Measurements from ENCODE around the gene BMX. TPM values are rescaled to one million over a fixed set of nuclear protein-coding genes. Genes with fewer than 3 reads are reported as not detected.
A peak's percentile ranks its signal among the peaks of the same experiment; 100 is the strongest.

BMX gene
- total RNA-seq, 1 experiment from 2014 or later, result not detected

- ChIA-PET CTCF (no interaction called here), POLR2A (ENCODE audit: unreplicated experiment) (interaction anchor here (0.5 kb wide), 1 partner anchor 338 kb away, joined by 3 read pairs; no protein-coding TSS in a partner anchor)
- Histone ChIP-seq H3K4me2 (ENCODE audit: low read length) (no peak overlapping the region), H3K4me1 (ENCODE audit: insufficient read depth, low read length) (peaks cover 27% of the 10 kb centered on the region), H3K4me3 (ENCODE audit: low read length) (no peak overlapping the region), H3K36me3 (ENCODE audit: low read depth, low read length) (no peaks in the 10 kb centered on the region), H3K9me2 (replicated peaks; ENCODE audit: low read length) (no peaks in the 10 kb centered on the region), H2AFZ (ENCODE audit: low read length) (peak overlapping the region; percentile 41; the same call in 1 of the 2 replicates), H3F3A (ENCODE audit: low read length, unreplicated experiment) (no peaks in the 10 kb centered on the region), H3K9me3 (ENCODE audit: low read length) (no peaks in the 10 kb centered on the region), H3K27ac (ENCODE audit: low read length) (no peak overlapping the region), H3K9ac (ENCODE audit: low read length) (no peak overlapping the region), H3K27me3 (ENCODE audit: low read length) (no peaks in the 10 kb centered on the region), H4K20me1 (ENCODE audit: low read length) (no peaks in the 10 kb centered on the region), H3K79me2 (ENCODE audit: low read length) (no peaks in the 10 kb centered on the region)
- no peak for TF ChIP-seq CTCF (conservative IDR thresholded peaks at IDR 0.05; ENCODE audit: low read depth, low read length)
- no peak for TF ChIP-seq EZH2phosphoT487 (IDR thresholded peaks at IDR 0.05; ENCODE audit: borderline replicate concordance, low read length)
- no peak for TF ChIP-seq EZH2 (IDR thresholded peaks at IDR 0.05; ENCODE audit: low read length, unreplicated experiment)
- BruUV-seq (replicated peaks), result no TSS peak
- DNase-seq (no peak), ATAC-seq (no peak)
- intact Hi-C loops (cut with micrococcal nuclease), result no loop called here
Observed at GRCh38 chrX:15601932-15602331, 101.3 kb downstream of the BMX start.

DNA sequence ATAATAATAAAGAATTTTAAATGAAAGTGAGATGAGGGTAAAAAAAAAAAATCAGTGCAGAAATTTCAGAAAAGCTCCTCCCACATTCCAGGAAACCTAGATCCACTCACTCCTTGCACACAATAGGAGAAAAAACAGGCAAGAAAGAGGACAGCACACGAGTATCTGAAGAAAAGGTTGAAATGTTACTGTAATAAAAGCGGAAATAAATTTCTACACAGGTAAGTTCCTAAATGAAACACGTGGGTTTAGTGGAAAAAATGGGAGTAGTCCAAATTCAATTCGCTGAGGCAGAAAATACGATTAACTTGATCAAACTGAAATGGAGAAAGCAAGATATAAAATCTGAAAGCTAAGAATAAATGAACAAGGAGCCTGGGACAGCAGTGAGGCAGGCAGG is 102.2 kb downstream of the BMX start:
- intact Hi-C loops (cut with micrococcal nuclease), result no loop called here
- H3K4me3 ChIP-seq (ENCODE audit: low read length), result no peak overlapping the region
- BruUV-seq (replicated peaks), result no TSS peak
- TF ChIP-seq EZH2phosphoT487 (IDR thresholded peaks at IDR 0.05; ENCODE audit: borderline replicate concordance, low read length) (no peak), EZH2 (IDR thresholded peaks at IDR 0.05; ENCODE audit: low read length, unreplicated experiment) (no peak), CTCF (conservative IDR thresholded peaks at IDR 0.05; ENCODE audit: low read depth, low read length) (no peak)
- ChIA-PET POLR2A (ENCODE audit: unreplicated experiment) (no interaction called here), CTCF (no interaction called here)
- H2AFZ ChIP-seq (ENCODE audit: low read length), result no peak overlapping the region
- no peaks in the 10 kb centered on the region for H4K20me1 ChIP-seq (ENCODE audit: low read length)
- H3K9me2 ChIP-seq (replicated peaks; ENCODE audit: low read length), result no peaks in the 10 kb centered on the region
- H3K9me3 ChIP-seq (ENCODE audit: low read length), result no peaks in the 10 kb centered on the region
- ATAC-seq (no peak), DNase-seq (no peak)
- H3K79me2 ChIP-seq (ENCODE audit: low read length), result no peaks in the 10 kb centered on the region
- no peaks in the 10 kb centered on the region for H3K36me3 ChIP-seq (ENCODE audit: low read depth, low read length)
- no peaks in the 10 kb centered on the region for H3F3A ChIP-seq (ENCODE audit: low read length, unreplicated experiment)
- H3K4me2 ChIP-seq (ENCODE audit: low read length), result no peak overlapping the region
- H3K4me1 ChIP-seq (ENCODE audit: insufficient read depth, low read length), result peaks cover 34% of the 10 kb centered on the region
- no peaks in the 10 kb centered on the region for H3K27me3 ChIP-seq (ENCODE audit: low read length)
- no peak overlapping the region for H3K9ac ChIP-seq (ENCODE audit: low read length)
- H3K27ac ChIP-seq (ENCODE audit: low read length), result no peak overlapping the region

GRCh38 chrX:15605226-15605625 is 104.6 kb downstream of the BMX start:
- no TSS peak for BruUV-seq (replicated peaks)
- H3K4me2 ChIP-seq (ENCODE audit: low read length), result peak overlapping the region; percentile 82
- H3K9me3 ChIP-seq (ENCODE audit: low read length), result no peaks in the 10 kb centered on the region
- H3K9ac ChIP-seq (ENCODE audit: low read length), result no peak overlapping the region
- intact Hi-C loops (cut with micrococcal nuclease), result loop anchor here (5.0 kb wide), 1 partner anchor 57 kb away; the partner anchor contains the start of gene CLTRN
- no peaks in the 10 kb centered on the region for H3K27me3 ChIP-seq (ENCODE audit: low read length)
- H3K4me1 ChIP-seq (ENCODE audit: insufficient read depth, low read length), result peaks cover 34% of the 10 kb centered on the region
- H4K20me1 ChIP-seq (ENCODE audit: low read length), result no peaks in the 10 kb centered on the region
- no peak overlapping the region for H2AFZ ChIP-seq (ENCODE audit: low read length)
- peak; percentile 3 for DNase-seq
- ChIA-PET POLR2A (ENCODE audit: unreplicated experiment) (no interaction called here), CTCF (no interaction called here)
- no peaks in the 10 kb centered on the region for H3F3A ChIP-seq (ENCODE audit: low read length, unreplicated experiment)
- no peak for TF ChIP-seq CTCF (conservative IDR thresholded peaks at IDR 0.05; ENCODE audit: low read depth, low read length)
- no peak for TF ChIP-seq EZH2phosphoT487 (IDR thresholded peaks at IDR 0.05; ENCODE audit: borderline replicate concordance, low read length)
- no peak for TF ChIP-seq EZH2 (IDR thresholded peaks at IDR 0.05; ENCODE audit: low read length, unreplicated experiment)
- H3K79me2 ChIP-seq (ENCODE audit: low read length), result no peaks in the 10 kb centered on the region
- H3K9me2 ChIP-seq (replicated peaks; ENCODE audit: low read length), result no peaks in the 10 kb centered on the region
- H3K27ac ChIP-seq (ENCODE audit: low read length), result peak overlapping the region; percentile 85
- no peaks in the 10 kb centered on the region for H3K36me3 ChIP-seq (ENCODE audit: low read depth, low read length)
- ATAC-seq, result peak; percentile 16
- H3K4me3 ChIP-seq (ENCODE audit: low read length), result peak overlapping the region; percentile 53; the same call in 1 of the 2 replicates

Data from PC-3 (cell line).